Measurements from ENCODE around the gene GPA33.

GPA33 gene

GRCh38 chr1:167119696-167120095, 29.5 kb upstream of the GPA33 start:
- TF ChIP-seq SIN3A (IDR thresholded peaks at IDR 0.05; ENCODE audit: borderline replicate concordance, insufficient read depth, low read length), result no peak
- no peak for TF ChIP-seq TAF1 (IDR thresholded peaks at IDR 0.05; ENCODE audit: borderline replicate concordance, insufficient read depth, low read length)
- TF ChIP-seq FOXP2 (optimal IDR thresholded peaks at IDR 0.05; ENCODE audit: borderline replicate concordance, extremely low read depth, extremely low read length, insufficient read depth), result no peak
- TF ChIP-seq POLR2AphosphoS5 (IDR thresholded peaks at IDR 0.05; ENCODE audit: low read depth, low read length), result no peak
- TF ChIP-seq REST (IDR thresholded peaks at IDR 0.05; ENCODE audit: insufficient read depth in 1 of 2, low read depth in 2 of 2, low read length in 2 of 2), result no peak

- TF ChIP-seq SIN3A (IDR thresholded peaks at IDR 0.05; ENCODE audit: borderline replicate concordance, insufficient read depth, low read length) (no peak), REST (IDR thresholded peaks at IDR 0.05; ENCODE audit: insufficient read depth in 1 of 2, low read depth in 2 of 2, low read length in 2 of 2) (no peak), FOXP2 (optimal IDR thresholded peaks at IDR 0.05; ENCODE audit: borderline replicate concordance, extremely low read depth, extremely low read length, insufficient read depth) (no peak), POLR2AphosphoS5 (IDR thresholded peaks at IDR 0.05; ENCODE audit: low read depth, low read length) (no peak), TAF1 (IDR thresholded peaks at IDR 0.05; ENCODE audit: borderline replicate concordance, insufficient read depth, low read length) (no peak)
Measured at GRCh38 chr1:167118188-167118587, 28.0 kb upstream of the GPA33 start.

- TF ChIP-seq SIN3A (IDR thresholded peaks at IDR 0.05; ENCODE audit: borderline replicate concordance, insufficient read depth, low read length) (no peak), REST (IDR thresholded peaks at IDR 0.05; ENCODE audit: insufficient read depth in 1 of 2, low read depth in 2 of 2, low read length in 2 of 2) (no peak), POLR2AphosphoS5 (IDR thresholded peaks at IDR 0.05; ENCODE audit: low read depth, low read length) (no peak), TAF1 (IDR thresholded peaks at IDR 0.05; ENCODE audit: borderline replicate concordance, insufficient read depth, low read length) (no peak), FOXP2 (optimal IDR thresholded peaks at IDR 0.05; ENCODE audit: borderline replicate concordance, extremely low read depth, extremely low read length, insufficient read depth) (no peak)
Measured at GRCh38 chr1:167117225-167117624, 27.0 kb upstream of the GPA33 start.

- no peak for TF ChIP-seq REST (IDR thresholded peaks at IDR 0.05; ENCODE audit: insufficient read depth in 1 of 2, low read depth in 2 of 2, low read length in 2 of 2)
- TF ChIP-seq TAF1 (IDR thresholded peaks at IDR 0.05; ENCODE audit: borderline replicate concordance, insufficient read depth, low read length), result no peak
- TF ChIP-seq FOXP2 (optimal IDR thresholded peaks at IDR 0.05; ENCODE audit: borderline replicate concordance, extremely low read depth, extremely low read length, insufficient read depth), result no peak
- no peak for TF ChIP-seq POLR2AphosphoS5 (IDR thresholded peaks at IDR 0.05; ENCODE audit: low read depth, low read length)
- TF ChIP-seq SIN3A (IDR thresholded peaks at IDR 0.05; ENCODE audit: borderline replicate concordance, insufficient read depth, low read length), result no peak
Measured at GRCh38 chr1:167116174-167116573, 26.0 kb upstream of the GPA33 start.

- no peak for TF ChIP-seq SIN3A (IDR thresholded peaks at IDR 0.05; ENCODE audit: borderline replicate concordance, insufficient read depth, low read length)
- no peak for TF ChIP-seq POLR2AphosphoS5 (IDR thresholded peaks at IDR 0.05; ENCODE audit: low read depth, low read length)
- TF ChIP-seq TAF1 (IDR thresholded peaks at IDR 0.05; ENCODE audit: borderline replicate concordance, insufficient read depth, low read length), result no peak
- no peak for TF ChIP-seq REST (IDR thresholded peaks at IDR 0.05; ENCODE audit: insufficient read depth in 1 of 2, low read depth in 2 of 2, low read length in 2 of 2)
- TF ChIP-seq FOXP2 (optimal IDR thresholded peaks at IDR 0.05; ENCODE audit: borderline replicate concordance, extremely low read depth, extremely low read length, insufficient read depth), result no peak
Measured at GRCh38 chr1:167115655-167116054, 25.5 kb upstream of the GPA33 start.
